ENCODE results near the gene ATP5F1B.

The ATP5F1B gene

DNA sequence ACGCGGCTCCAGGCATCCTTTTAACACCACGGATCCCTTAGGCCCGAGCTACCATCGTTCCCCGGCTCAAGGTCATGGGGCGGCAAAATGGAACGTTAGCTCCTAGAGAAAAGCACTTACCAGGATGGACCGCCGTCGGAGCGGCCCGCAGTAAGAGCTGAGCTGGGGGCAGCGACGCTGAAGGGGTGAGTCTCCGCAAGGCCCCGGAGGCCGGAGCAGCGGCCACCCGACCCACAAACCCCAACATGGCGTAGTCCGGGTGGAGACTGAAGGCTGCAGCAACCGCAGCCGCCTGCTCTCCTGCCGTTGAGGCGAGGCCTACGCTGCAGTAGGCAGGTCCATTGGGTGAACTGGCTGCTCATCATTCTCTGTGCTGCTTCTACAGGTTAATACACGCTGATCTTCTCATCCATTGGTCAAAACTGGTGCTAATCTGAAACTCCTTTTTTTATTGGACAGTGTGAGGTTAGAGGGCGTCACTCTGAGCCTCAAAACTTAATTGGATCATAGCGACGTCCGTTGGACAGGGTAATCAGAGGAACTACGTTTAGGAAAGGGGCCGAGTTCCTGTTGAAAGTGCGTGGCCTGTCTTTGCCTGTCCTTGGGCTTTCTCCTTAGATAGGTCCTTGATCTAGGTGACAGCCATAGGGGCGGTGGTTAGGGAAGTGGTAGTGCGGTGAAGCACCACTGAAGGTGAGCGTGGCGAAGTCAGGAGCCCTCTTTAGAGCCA is at the start of gene ATP5F1B:
ATP5F1B (minus strand) TSS at position 268 of the 730 bp plus-strand sequence; CDS start at position 247, 21 bp downstream.
- H3K36me3 ChIP-seq (ENCODE audit: control insufficient read depth, low read depth, low read length) = peaks cover 39% of the 10 kb centered on the region
- H3K9ac ChIP-seq (ENCODE audit: low read length) = peak within 1 kb of the TSS; percentile 99
- peak within 1 kb of the TSS; percentile 96 for H3K27ac ChIP-seq (ENCODE audit: low read length)
- no peaks in the 10 kb centered on the region for H3K9me3 ChIP-seq (ENCODE audit: control insufficient read depth, low read depth, low read length)
- no peaks in the 10 kb centered on the region for H3K27me3 ChIP-seq (ENCODE audit: control insufficient read depth, insufficient read depth, low read length)
- peak within 1 kb of the TSS; percentile 100 for H3K4me3 ChIP-seq (ENCODE audit: low read length)
- H3K4me1 ChIP-seq (ENCODE audit: control insufficient read depth, low read depth, low read length) = peaks cover 12% of the 10 kb centered on the region

DNA sequence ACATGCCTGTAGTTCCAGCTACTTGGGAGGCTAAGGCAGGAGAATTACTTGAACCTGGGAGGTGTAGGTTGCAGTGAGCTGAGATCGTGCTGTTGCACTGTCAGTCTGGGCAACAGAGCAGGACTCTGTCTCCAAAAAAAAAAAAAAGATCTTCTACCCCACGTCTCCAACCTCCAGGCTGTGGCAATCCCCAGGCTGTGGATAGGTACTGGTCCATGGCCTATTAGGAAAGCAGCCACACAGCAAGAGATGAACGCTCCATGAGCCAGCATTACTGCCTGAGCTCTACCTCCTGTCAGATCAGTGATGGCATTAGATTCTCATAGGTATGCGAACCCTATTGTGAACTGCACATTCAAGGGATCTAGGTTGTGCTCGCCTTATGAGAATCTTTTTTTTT is 48.4 kb upstream of the ATP5F1B start:
- H3K9ac ChIP-seq (ENCODE audit: low read length) = no peak overlapping the region
- no peaks in the 10 kb centered on the region for H3K36me3 ChIP-seq (ENCODE audit: control insufficient read depth, low read depth, low read length)

DNA sequence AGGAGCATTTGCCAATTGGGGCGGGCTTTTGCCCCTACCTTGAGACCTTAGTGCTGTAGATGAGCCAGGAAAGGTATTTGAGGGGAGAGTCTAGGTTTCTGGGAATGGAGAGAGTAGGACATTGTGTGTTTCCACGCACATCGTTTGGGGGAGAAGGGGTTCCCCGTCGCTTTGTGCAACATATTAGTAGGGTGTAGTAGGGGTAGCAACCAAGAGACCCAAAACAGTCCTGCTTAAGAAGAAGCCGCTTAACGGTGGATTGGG is 43.0 kb upstream of the ATP5F1B start:
- Histone ChIP-seq H3K4me3 (ENCODE audit: low read length) (peak overlapping the region; percentile 86), H3K4me1 (ENCODE audit: control insufficient read depth, low read depth, low read length) (peaks cover 10% of the 10 kb centered on the region), H3K27me3 (ENCODE audit: control insufficient read depth, insufficient read depth, low read length) (no peaks in the 10 kb centered on the region), H3K36me3 (ENCODE audit: control insufficient read depth, low read depth, low read length) (peaks cover 8% of the 10 kb centered on the region), H3K9me3 (ENCODE audit: control insufficient read depth, low read depth, low read length) (no peaks in the 10 kb centered on the region), H3K27ac (ENCODE audit: low read length) (peak overlapping the region; percentile 90), H3K9ac (ENCODE audit: low read length) (peak overlapping the region; percentile 89)

More for the DNA sequence above, 48.4 kb upstream of the ATP5F1B start:
- H3K4me1 ChIP-seq (ENCODE audit: control insufficient read depth, low read depth, low read length) = no peaks in the 10 kb centered on the region
- no peaks in the 10 kb centered on the region for H3K9me3 ChIP-seq (ENCODE audit: control insufficient read depth, low read depth, low read length)
- H3K4me3 ChIP-seq (ENCODE audit: low read length) = no peak overlapping the region
- H3K27me3 ChIP-seq (ENCODE audit: control insufficient read depth, insufficient read depth, low read length) = no peaks in the 10 kb centered on the region
- H3K27ac ChIP-seq (ENCODE audit: low read length) = no peak overlapping the region

DNA sequence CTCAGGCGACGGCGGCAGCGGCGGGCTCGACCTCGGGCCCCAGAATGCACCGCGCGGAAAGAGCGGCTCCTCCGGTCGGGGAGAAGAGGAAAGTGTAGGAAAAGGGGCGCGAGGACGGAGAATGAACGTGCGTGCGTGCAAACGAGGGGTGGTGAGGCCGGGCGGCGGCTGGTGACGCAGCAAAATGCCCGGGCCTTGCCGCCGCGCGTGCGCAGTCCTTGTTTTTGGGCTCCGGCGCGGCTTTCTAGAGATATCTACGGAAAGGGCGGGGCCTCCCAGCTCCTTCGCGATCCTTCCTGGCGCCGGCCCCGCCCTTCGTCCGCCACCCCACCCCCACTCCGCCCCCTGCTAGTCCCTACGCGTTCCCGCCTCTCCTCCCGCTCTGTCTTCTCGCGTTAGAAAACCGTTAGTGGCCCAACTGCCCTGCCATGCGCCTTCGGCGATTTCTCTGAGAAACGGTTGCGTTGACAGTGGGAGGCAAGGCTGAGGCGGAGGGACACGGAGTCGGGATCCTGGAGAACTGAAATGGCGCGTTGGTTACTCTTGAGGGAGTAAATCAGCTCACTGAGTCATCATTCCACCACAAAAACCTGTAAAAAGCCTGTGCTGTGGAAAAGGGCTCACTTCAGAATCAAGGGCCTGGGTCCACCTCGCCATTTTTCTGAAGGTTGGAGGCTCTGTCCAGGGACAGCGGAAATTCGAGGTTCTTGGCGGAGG is 42.5 kb upstream of the ATP5F1B start, which contains the start of gene PTGES3:
PTGES3 (minus strand) TSS at position 156 of the 717 bp plus-strand sequence. CDS start 285 bp downstream, outside the sequence.
- H3K36me3 ChIP-seq (ENCODE audit: control insufficient read depth, low read depth, low read length) = peaks cover 8% of the 10 kb centered on the region
- peak within 1 kb of the TSS; percentile 100 for H3K4me3 ChIP-seq (ENCODE audit: low read length)
- H3K9me3 ChIP-seq (ENCODE audit: control insufficient read depth, low read depth, low read length) = no peaks in the 10 kb centered on the region
- peaks cover 10% of the 10 kb centered on the region for H3K4me1 ChIP-seq (ENCODE audit: control insufficient read depth, low read depth, low read length)
- peak within 1 kb of the TSS; percentile 99 for H3K9ac ChIP-seq (ENCODE audit: low read length)
- H3K27ac ChIP-seq (ENCODE audit: low read length) = peak within 1 kb of the TSS; percentile 96
- H3K27me3 ChIP-seq (ENCODE audit: control insufficient read depth, insufficient read depth, low read length) = no peaks in the 10 kb centered on the region

DNA sequence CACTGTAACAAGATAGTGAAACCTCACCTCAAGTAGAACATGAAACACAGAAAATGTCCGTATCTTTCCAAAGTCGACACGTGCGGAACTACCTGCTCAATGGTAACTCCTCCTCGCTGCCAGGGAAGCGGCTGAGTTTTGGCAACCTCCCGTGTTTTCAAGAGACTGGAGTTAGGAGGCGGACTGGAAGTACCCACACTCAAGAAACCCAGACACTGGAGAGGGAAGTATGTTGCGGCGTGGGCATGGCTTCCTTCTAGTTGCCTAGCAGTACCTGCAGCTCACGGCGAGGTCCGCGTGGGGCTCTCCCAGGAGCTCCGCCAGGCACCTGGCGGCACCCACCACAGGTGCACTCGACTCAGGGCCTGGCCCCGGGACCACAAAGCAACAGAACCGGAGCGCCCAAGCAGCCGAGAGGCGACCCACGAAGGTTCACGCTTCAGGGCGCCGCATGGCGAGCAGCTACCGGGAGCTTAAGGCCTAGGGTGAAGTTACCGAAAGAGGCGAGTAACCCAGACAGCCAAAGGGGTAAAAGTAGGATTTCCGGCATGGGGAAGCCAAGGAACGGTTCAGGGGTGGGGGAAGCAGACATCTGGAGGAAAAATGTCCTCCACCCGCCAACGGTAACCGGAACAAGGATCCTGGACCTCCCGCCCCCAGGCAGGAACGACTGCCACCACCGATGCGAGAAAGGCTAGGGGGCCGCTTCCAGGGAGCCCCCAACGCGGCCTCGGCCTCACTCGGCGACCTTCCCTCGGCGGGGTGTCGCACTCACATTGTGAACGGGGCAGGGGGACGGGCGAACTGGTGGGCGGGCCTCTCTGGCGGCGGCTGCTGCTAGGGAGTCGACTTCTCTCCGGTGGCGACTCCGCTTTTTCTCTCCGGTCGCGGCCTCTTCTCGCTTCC is 41.7 kb upstream of the ATP5F1B start:
- peak overlapping the region; percentile 96 for H3K27ac ChIP-seq (ENCODE audit: low read length)
- no peaks in the 10 kb centered on the region for H3K9me3 ChIP-seq (ENCODE audit: control insufficient read depth, low read depth, low read length)
- peak overlapping the region; percentile 100 for H3K4me3 ChIP-seq (ENCODE audit: low read length)
- H3K9ac ChIP-seq (ENCODE audit: low read length) = peak overlapping the region; percentile 99
- peaks cover 8% of the 10 kb centered on the region for H3K36me3 ChIP-seq (ENCODE audit: control insufficient read depth, low read depth, low read length)
- H3K4me1 ChIP-seq (ENCODE audit: control insufficient read depth, low read depth, low read length) = peaks cover 10% of the 10 kb centered on the region
- H3K27me3 ChIP-seq (ENCODE audit: control insufficient read depth, insufficient read depth, low read length) = no peaks in the 10 kb centered on the region

DNA sequence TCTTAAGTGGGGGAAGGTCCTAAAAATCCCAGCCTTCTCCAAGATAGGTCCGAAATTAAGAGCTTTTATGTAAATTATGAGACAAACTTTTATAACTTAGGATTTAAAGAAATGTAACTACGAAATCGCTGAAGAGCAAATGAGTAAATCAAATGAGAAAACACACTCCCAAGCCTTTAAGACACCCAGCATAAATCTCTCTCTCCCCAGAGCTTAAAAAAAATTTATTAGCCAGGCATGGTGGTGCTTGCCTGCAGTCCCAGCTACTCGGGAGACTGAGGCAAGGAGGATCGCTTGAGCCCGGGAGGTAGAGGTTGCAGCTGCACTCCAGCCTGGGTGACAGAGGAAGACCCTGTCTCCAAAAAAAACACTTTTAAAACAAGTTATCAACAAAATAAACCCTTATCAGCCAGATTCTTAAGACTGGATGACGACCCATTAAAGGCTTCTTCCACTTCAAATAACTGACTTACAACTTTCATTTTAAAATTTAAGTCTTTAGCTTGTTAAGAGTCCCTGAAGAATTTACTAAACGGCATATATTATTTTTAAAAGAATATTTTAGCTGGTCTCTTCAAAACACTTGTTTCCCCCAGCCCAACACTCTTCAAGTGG is 39.1 kb upstream of the ATP5F1B start:
- H3K9ac ChIP-seq (ENCODE audit: low read length) = peak overlapping the region; percentile 32

DNA sequence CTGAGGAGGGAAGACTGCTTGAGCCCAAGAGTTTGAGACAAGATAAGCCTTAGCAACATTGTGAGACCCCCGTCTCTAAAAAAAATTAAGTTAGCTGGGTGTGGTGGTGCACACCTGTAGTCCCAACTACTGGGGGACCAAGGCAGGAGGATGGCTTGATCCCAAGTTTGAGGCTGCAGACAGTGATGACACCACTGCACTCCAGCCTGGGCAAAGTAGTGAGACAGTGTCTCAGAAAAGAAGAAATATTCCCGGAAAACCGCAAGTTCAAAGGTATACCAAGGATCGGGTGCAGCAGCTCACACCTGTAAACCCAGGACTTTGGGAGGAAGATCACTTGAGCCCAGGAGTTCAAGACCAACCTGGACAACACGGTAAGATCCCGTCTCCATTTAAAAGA is 36.5 kb upstream of the ATP5F1B start:
- Histone ChIP-seq H3K4me1 (ENCODE audit: control insufficient read depth, low read depth, low read length) (peaks cover 10% of the 10 kb centered on the region), H3K36me3 (ENCODE audit: control insufficient read depth, low read depth, low read length) (peaks cover 28% of the 10 kb centered on the region), H3K9ac (ENCODE audit: low read length) (no peak overlapping the region), H3K27ac (ENCODE audit: low read length) (no peak overlapping the region), H3K4me3 (ENCODE audit: low read length) (no peak overlapping the region), H3K9me3 (ENCODE audit: control insufficient read depth, low read depth, low read length) (no peaks in the 10 kb centered on the region), H3K27me3 (ENCODE audit: control insufficient read depth, insufficient read depth, low read length) (no peaks in the 10 kb centered on the region)

More for the DNA sequence above, 39.1 kb upstream of the ATP5F1B start:
- Histone ChIP-seq H3K4me3 (ENCODE audit: low read length) (peak overlapping the region; percentile 46), H3K27ac (ENCODE audit: low read length) (no peak overlapping the region), H3K4me1 (ENCODE audit: control insufficient read depth, low read depth, low read length) (peaks cover 10% of the 10 kb centered on the region), H3K9me3 (ENCODE audit: control insufficient read depth, low read depth, low read length) (no peaks in the 10 kb centered on the region), H3K27me3 (ENCODE audit: control insufficient read depth, insufficient read depth, low read length) (no peaks in the 10 kb centered on the region), H3K36me3 (ENCODE audit: control insufficient read depth, low read depth, low read length) (peaks cover 12% of the 10 kb centered on the region)

DNA sequence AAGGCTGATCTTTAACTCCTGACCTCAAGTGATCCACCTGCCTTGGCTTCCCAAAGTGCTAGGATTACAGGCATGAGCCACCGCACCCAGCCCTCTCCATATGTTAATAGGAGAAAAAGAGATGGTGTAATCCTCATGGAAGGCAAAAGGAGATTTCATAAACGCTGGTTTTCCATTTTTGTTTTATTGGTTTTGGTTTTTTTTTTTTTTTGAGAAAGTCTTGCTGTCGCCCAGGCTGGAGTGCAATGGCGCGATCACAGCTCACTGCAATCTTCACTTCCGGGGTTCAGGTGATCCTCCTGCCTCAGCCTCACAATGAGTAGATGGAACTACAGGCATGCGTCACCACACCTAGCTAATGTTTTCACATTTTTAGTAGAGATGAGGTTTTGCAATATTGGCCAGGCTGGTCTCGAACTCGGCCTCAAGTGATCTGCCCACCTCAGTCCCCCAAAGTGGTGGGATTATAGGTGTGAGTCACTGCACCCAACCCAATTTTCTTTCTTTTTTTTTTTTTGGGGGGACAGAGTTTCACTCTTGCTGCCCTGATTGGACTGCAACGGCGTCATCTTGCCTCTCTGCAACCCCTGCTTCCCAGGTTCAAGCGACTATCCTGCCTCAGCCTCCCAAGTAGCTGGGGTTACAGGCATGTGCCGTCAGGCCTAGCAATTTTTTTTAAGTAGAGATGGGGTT is 34.2 kb upstream of the ATP5F1B start:
- H3K27me3 ChIP-seq (ENCODE audit: control insufficient read depth, insufficient read depth, low read length) = no peaks in the 10 kb centered on the region
- no peaks in the 10 kb centered on the region for H3K9me3 ChIP-seq (ENCODE audit: control insufficient read depth, low read depth, low read length)
- no peak overlapping the region for H3K27ac ChIP-seq (ENCODE audit: low read length)
- H3K4me1 ChIP-seq (ENCODE audit: control insufficient read depth, low read depth, low read length) = peaks cover 10% of the 10 kb centered on the region
- H3K4me3 ChIP-seq (ENCODE audit: low read length) = no peak overlapping the region
- peaks cover 28% of the 10 kb centered on the region for H3K36me3 ChIP-seq (ENCODE audit: control insufficient read depth, low read depth, low read length)
- no peak overlapping the region for H3K9ac ChIP-seq (ENCODE audit: low read length)

DNA sequence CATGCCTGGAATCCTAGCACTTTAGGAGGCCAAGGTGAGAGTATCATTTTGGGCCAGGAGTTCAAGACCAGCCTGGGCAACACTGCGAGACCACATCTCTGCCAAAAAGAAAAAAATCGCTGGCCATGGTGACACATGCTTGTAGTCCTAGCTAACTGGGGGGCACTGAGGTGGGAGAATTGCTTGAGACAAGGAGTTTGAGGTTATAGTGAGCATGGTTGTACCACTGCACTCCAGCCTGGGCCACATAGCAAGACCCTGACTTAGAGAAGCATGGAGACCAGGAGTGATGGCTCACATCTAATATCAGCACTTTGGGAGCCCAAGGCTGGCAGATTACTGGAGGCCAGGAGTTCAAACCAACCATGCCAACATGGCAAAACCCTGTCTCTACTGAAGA is 33.1 kb upstream of the ATP5F1B start:
- Histone ChIP-seq H3K36me3 (ENCODE audit: control insufficient read depth, low read depth, low read length) (peaks cover 21% of the 10 kb centered on the region), H3K9me3 (ENCODE audit: control insufficient read depth, low read depth, low read length) (no peaks in the 10 kb centered on the region), H3K27ac (ENCODE audit: low read length) (no peak overlapping the region), H3K4me1 (ENCODE audit: control insufficient read depth, low read depth, low read length) (peaks cover under 1% of the 10 kb centered on the region), H3K4me3 (ENCODE audit: low read length) (no peak overlapping the region), H3K27me3 (ENCODE audit: control insufficient read depth, insufficient read depth, low read length) (no peaks in the 10 kb centered on the region), H3K9ac (ENCODE audit: low read length) (no peak overlapping the region)

DNA sequence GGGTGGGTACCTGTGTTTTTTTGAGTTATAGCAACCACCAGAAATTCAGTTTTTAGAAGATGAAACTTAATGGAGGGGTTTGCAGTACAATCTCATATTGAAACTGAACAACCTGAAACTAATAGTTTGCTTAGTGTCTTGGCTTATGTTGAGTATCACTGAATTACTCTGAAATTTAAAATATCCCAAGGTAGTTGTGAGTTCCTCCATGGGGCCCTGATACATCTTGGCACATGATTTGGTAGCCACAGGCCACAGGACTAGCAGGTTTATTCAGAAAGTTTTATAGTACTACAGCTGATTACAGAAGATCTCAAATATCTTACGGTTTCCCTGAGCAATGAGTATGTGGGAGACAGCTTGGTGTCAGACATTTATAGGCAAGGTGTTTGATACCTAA is 31.9 kb upstream of the ATP5F1B start:
- no peak overlapping the region for H3K27ac ChIP-seq (ENCODE audit: low read length)
- no peaks in the 10 kb centered on the region for H3K9me3 ChIP-seq (ENCODE audit: control insufficient read depth, low read depth, low read length)
- no peaks in the 10 kb centered on the region for H3K4me1 ChIP-seq (ENCODE audit: control insufficient read depth, low read depth, low read length)
- peaks cover 25% of the 10 kb centered on the region for H3K36me3 ChIP-seq (ENCODE audit: control insufficient read depth, low read depth, low read length)
- H3K27me3 ChIP-seq (ENCODE audit: control insufficient read depth, insufficient read depth, low read length) = no peaks in the 10 kb centered on the region
- no peak overlapping the region for H3K9ac ChIP-seq (ENCODE audit: low read length)
- H3K4me3 ChIP-seq (ENCODE audit: low read length) = no peak overlapping the region
